ENCODE data around the gene C5orf58. TPM values are rescaled to one million over a fixed set of nuclear protein-coding genes. Genes with fewer than 3 reads are reported as not detected.

Gene C5orf58
- total RNA-seq, 1 donor from 2014 or later = not detected

DNA sequence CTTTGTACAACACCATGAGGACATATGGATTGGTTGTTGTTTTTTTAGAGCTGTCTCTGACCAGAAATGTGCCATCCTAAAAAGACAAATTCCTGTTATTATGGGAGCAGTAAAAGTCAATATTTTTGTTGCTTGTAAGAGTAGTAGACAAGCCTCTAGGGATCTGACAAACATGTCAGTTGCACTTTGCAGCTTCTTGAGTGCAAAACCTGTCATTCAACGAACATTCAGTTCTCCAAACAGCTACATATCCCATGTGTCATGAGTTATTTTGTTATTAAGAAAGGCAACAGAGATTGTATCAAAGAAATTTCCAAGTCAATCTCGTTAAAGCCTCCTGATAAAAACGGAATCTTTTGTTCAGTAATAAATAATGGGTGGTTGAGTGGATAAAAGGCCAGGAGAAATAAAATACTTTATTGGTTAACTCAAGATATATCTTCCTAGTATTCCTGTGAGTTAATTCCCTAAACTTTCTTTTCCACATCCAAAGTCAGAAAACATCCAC lies 18.1 kb downstream of the C5orf58 start:
- H3K4me3 ChIP-seq = no peak overlapping the region
- H3K9me3 ChIP-seq = no peaks in the 10 kb centered on the region
- DNase-seq (ENCODE audit: extremely low spot score in 2 of 2) = no peak
- H3K36me3 ChIP-seq = no peaks in the 10 kb centered on the region
- peaks cover 61% of the 10 kb centered on the region for H3K4me1 ChIP-seq
- peak overlapping the region; percentile 32 for H3K27ac ChIP-seq
- no peaks in the 10 kb centered on the region for H3K27me3 ChIP-seq
- no peak for TF ChIP-seq POLR2A (IDR thresholded peaks at IDR 0.05)
- TF ChIP-seq POLR2AphosphoS5 (IDR thresholded peaks at IDR 0.05; ENCODE audit: insufficient read depth in 1 of 2, low read depth in 1 of 2) = no peak
- TF ChIP-seq, protein P1, sequence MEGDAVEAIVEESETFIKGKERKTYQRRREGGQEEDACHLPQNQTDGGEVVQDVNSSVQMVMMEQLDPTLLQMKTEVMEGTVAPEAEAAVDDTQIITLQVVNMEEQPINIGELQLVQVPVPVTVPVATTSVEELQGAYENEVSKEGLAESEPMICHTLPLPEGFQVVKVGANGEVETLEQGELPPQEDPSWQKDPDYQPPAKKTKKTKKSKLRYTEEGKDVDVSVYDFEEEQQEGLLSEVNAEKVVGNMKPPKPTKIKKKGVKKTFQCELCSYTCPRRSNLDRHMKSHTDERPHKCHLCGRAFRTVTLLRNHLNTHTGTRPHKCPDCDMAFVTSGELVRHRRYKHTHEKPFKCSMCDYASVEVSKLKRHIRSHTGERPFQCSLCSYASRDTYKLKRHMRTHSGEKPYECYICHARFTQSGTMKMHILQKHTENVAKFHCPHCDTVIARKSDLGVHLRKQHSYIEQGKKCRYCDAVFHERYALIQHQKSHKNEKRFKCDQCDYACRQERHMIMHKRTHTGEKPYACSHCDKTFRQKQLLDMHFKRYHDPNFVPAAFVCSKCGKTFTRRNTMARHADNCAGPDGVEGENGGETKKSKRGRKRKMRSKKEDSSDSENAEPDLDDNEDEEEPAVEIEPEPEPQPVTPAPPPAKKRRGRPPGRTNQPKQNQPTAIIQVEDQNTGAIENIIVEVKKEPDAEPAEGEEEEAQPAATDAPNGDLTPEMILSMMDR (IDR thresholded peaks at IDR 0.05) = no peak
- intact Hi-C loops (cut with DNase I) = no loop called here

DNA sequence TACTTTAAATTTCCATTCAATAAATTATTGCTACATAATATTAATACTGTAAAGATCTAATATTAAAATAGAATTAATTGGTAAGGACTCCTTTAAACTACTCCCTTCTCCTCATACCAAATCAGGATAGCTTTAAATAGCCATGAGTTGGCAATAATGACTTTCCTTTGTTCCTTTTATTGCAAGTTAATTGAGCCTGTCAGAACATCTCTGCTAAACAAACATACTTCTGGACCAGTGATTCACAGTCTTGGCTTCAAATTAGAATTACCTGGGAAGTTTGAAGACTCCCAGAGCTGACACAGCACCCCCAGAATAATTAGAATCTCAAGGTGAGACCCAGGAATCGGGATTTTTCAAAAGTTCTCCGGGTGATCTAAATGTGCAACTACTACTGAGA lies 18.7 kb downstream of the C5orf58 start:
- TF ChIP-seq POLR2AphosphoS5 (IDR thresholded peaks at IDR 0.05; ENCODE audit: insufficient read depth in 1 of 2, low read depth in 1 of 2) (no peak), POLR2A (IDR thresholded peaks at IDR 0.05) (no peak)
- TF ChIP-seq, protein P1 (IDR thresholded peaks at IDR 0.05) = no peak
- H3K4me3 ChIP-seq = no peak overlapping the region
- peak overlapping the region; percentile 32 for H3K27ac ChIP-seq
- intact Hi-C loops (cut with DNase I) = no loop called here
- H3K27me3 ChIP-seq = no peaks in the 10 kb centered on the region
- no peaks in the 10 kb centered on the region for H3K9me3 ChIP-seq
- H3K36me3 ChIP-seq = no peaks in the 10 kb centered on the region
- no peak for DNase-seq (ENCODE audit: extremely low spot score in 2 of 2)
- peaks cover 59% of the 10 kb centered on the region for H3K4me1 ChIP-seq

DNA sequence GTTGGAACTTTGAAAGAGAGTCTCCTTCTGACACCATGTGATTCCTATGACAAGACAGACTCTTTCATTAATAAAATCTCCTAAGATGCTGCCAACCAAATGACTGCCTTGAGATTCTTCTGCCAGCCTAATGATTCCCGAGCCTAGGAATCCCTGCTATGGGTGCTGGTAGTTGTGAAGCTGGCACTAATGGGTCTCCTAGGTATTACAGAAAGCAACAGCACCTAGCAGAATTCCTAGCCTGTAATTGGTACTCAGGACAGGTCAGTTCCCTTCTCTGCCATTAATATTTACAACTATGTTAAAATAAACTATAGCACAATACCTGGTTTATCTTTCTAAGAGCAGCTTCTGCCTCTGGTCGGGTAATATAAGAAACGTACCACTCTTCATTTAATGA lies 19.3 kb downstream of the C5orf58 start:
- H3K9me3 ChIP-seq = no peaks in the 10 kb centered on the region
- peak overlapping the region; percentile 32 for H3K27ac ChIP-seq
- no peak overlapping the region for H3K4me3 ChIP-seq
- DNase-seq (ENCODE audit: extremely low spot score in 2 of 2) = no peak
- no peaks in the 10 kb centered on the region for H3K36me3 ChIP-seq
- TF ChIP-seq POLR2AphosphoS5 (IDR thresholded peaks at IDR 0.05; ENCODE audit: insufficient read depth in 1 of 2, low read depth in 1 of 2) (no peak), POLR2A (IDR thresholded peaks at IDR 0.05) (no peak)
- TF ChIP-seq, protein P1 (IDR thresholded peaks at IDR 0.05) = no peak
- no peaks in the 10 kb centered on the region for H3K27me3 ChIP-seq
- peaks cover 53% of the 10 kb centered on the region for H3K4me1 ChIP-seq
- intact Hi-C loops (cut with DNase I) = no loop called here

DNA sequence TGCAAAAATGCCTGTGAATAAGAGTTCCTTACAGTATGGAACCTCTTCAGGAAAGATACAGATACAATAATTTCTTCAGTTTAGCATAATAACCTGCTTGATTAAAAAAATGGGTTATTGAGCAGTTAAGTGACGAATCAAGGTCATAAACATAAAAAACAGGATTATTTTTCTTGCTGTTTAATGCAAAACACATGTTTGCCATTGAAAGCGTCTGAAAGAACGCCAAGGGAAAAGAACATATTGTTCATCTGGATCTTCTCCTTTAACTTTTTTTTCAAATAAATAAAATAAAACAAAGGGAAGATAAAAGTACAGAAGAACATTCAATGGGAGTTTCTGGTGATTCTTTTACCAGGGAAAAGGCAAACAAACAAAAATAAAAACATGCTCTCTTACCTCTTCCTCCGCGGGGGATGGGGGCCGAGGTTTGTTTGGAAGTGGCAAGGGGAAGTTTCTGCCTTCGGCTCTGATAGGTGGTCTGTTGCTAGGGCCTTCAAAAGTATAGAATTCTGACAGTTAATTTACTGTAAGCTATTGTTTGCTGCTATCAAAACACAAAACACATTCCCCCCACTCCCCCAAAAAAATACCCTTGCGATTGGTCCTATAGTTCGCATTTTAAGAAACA lies 20.1 kb downstream of the C5orf58 start:
- Histone ChIP-seq H3K27me3 (no peaks in the 10 kb centered on the region), H3K36me3 (no peaks in the 10 kb centered on the region), H3K4me3 (no peak overlapping the region), H3K9me3 (no peaks in the 10 kb centered on the region), H3K4me1 (peaks cover 46% of the 10 kb centered on the region), H3K27ac (peak overlapping the region; percentile 1)
- DNase-seq (ENCODE audit: extremely low spot score in 2 of 2) = no peak
- intact Hi-C loops (cut with DNase I) = no loop called here
- TF ChIP-seq POLR2AphosphoS5 (IDR thresholded peaks at IDR 0.05; ENCODE audit: insufficient read depth in 1 of 2, low read depth in 1 of 2) = no peak
- TF ChIP-seq, protein P1 (IDR thresholded peaks at IDR 0.05) = no peak
- no peak for TF ChIP-seq POLR2A (IDR thresholded peaks at IDR 0.05)

DNA sequence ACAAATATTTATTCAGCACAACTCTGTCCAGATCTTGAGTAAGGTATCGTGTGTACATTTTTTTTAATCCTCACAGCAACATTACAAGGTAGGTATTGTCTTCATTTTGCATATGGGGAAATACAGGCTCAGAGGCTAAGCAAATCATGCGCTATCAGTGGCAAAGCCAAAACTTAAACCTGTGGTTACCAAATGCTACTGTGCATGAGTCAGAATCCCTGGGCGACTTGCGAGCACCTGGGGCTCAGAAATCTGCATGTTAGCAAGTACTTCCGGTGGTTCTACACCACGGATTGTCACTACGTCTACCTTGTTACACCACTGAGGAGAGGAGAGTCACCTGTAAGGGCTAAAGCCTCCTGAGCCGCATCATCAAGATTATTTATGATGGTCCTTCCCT lies 21.3 kb downstream of the C5orf58 start:
- Histone ChIP-seq H3K4me1 (peaks cover 35% of the 10 kb centered on the region), H3K4me3 (no peak overlapping the region), H3K27me3 (no peaks in the 10 kb centered on the region), H3K36me3 (no peaks in the 10 kb centered on the region), H3K9me3 (no peaks in the 10 kb centered on the region), H3K27ac (no peak overlapping the region)
- DNase-seq (ENCODE audit: extremely low spot score in 2 of 2) = no peak
- intact Hi-C loops (cut with DNase I) = no loop called here
- TF ChIP-seq POLR2A (IDR thresholded peaks at IDR 0.05) (no peak), POLR2AphosphoS5 (IDR thresholded peaks at IDR 0.05; ENCODE audit: insufficient read depth in 1 of 2, low read depth in 1 of 2) (no peak)
- TF ChIP-seq, protein P1 (IDR thresholded peaks at IDR 0.05) = no peak

Measured in vagina (tissue), 2 donors.